Activated CD4-positive, alpha-beta T cell treated with anti-CD3 and anti-CD28 coated beads, Interleukin-2, Interleukin-6, amounts not matched to agents 100 ng/mL and 50 ng/mL, durations not matched to agents 16 hours and 8 hours (primary cell): ENCODE results near the gene LCE2D.
"Not testable (repeated sequence)": the region's sequence is repeated elsewhere in the genome, so short reads cannot be mapped to it uniquely, and the experiment has no call there.

Experiments used
- DNase-seq: peaks from one replicate; pipeline ENCODE4 v3.0.0-alpha.2; 2020

Gene LCE2D, protein sequence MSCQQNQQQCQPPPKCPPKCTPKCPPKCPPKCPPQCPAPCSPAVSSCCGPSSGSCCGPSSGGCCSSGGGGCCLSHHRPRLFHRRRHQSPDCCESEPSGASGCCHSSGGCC

DNA sequence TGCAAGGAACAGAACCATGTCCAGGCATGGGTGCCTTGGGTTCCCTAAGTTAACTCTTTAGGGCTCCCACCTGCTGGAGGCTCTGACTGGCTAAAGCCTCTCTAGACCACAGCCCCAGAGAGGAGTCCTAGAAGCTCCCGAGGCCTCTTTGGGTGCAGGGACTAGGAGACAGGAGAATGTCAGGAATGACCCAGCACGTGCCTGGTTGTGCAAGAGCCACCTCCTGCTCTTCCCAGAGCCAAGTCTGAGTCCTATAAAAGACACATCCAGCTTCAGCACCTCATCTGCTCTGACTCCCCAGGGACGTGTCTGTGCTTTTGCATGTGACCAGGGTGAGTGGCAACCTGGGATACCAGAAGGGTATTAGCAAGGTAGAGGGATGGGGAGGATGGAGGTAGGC is at the start of gene LCE2D:
TSS of gene LCE2D (plus strand) at position 283 of the 400 bp plus-strand sequence. CDS start 726 bp downstream, outside the sequence.
- no peak for DNase-seq

DNA sequence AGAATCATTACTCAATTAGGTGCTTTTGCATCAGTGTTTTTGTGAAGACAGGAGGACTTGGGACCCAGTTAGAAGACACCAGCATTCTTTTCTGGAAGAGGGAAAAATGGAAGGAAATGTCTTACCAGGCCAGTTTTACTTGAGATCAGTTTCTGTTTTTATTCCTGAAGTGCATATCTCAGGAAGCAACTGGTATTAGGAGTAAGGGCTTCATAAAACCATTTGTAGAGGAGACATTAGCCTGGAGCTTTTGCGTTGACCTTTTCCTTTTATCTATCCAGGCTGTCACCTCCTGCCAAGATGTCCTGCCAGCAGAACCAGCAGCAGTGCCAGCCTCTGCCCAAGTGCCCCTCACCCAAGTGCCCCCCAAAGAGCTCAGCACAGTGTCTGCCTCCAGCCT is 49.7 kb upstream of the LCE2D start, which contains the start of gene LCE3B:
TSS of gene LCE3B (plus strand) at position 301 of the 400 bp plus-strand sequence. CDS start at position 301, 0 bp downstream.
- no peak for DNase-seq

DNA sequence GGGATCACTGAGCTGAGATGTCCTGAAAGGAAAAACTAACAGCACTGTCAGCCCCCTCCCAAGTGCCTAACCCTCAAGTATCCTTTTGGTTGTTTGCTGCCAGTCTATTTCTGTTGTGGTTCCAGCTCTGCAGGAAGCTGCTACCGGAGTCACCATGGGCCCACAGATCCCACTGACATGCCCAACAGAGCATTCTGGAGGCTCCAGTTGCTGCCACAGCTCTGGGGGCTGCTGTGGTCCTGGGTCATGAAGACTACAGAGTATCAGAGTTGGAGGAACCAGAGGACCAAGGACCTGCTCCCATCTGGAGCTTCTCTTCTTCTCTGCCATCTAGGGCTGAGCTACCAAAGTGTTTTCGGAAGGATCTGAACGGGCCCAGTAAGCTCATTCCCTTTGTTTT is 41.2 kb upstream of the LCE2D start:
- DNase-seq, result no peak

DNA sequence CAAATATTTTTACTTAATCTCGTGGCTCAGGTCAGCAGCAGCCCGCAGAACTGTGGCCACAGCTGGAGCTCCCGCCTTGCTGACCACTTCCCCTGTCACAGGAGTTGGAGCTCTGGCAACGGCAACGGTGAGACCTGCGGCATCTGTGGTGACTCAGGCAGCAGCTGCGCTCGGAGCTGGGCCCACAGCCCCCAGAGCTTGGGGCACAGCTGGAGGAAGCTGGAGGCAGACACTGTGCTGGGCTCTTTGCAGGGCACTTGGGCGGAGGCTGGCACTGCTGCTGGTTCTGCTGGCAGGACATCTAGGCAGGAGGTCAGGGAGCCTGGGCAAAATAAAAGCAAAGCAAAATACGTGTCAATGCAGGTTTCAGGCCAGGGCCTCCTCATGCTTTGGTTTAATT is 40.4 kb upstream of the LCE2D start, which contains the start of gene LCE3A:
TSS of gene LCE3A (minus strand) at position 301 of the 400 bp plus-strand sequence. CDS start at position 301, 0 bp downstream.
- peak; percentile 44 for DNase-seq

DNA sequence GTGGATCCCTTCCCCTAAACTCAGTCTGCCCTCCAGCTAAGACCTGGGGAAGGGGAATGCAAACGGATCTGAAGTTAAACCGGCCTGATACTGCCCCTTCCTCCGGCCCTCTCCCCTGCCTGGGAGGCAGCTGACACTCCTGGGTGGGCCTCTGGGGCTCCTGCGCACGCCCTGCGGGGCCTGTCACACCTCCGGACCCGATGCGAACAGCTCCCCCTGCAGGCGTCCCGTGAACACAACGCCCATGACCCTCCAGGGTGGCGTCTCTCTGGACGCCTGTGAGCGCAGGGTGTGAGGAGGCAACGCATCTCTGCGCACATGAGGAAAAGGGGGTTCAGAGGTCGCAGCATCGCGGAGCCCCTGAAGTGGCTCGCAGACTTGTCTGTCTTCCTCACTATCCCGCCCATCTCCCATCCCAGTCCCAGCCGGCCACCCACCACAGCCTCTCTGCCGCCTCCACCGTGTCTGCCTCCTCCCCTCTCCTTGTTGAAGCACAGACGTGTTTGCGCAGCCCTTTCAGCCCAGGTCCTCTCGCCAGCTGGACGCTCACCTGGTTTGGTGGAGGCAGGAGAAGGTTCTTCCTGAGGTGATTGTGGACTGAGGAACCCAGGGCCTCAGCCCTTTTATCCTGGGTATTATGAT is 39.9 kb upstream of the LCE2D start:
- peak; percentile 58 for DNase-seq

DNA sequence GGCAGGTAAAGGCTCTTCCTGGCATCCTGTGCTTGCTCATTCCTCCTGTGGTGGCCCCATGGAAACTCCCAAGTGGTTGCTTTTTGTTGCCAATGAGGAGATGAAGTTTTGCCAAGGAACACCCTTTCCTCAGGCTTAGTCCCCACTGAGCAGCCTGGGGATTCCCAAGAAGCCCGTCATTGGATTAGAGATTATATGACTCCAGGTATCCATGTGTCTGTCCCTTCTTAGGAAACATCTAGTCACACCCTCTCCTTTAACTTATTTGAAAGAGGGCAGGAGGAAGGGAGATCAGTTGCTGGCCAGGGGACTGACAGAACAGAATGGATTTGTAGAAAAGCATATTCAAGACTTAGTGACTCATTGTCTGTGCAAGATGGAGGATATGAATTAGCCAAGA is 36.4 kb upstream of the LCE2D start:
- no peak for DNase-seq

DNA sequence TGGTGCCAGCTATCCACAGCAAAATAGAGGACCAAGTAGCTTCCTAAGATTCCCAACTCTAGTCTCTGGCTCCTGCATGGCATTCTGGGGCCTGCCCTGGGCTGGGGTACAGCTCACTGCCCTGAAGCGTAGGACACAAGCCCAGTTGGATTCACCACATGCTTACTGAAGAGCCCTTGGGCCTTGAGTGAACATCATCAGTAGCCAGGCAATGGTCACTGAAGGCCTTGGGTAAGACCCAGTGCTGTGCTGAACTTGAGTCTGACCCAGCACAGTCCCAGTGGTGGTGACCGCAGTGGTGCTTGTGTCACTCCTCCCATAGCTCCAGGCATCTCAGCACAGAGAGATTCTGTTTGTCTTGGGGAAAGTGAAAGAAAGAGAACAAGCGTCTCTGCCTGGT is 32.6 kb upstream of the LCE2D start:
- no peak for DNase-seq

DNA sequence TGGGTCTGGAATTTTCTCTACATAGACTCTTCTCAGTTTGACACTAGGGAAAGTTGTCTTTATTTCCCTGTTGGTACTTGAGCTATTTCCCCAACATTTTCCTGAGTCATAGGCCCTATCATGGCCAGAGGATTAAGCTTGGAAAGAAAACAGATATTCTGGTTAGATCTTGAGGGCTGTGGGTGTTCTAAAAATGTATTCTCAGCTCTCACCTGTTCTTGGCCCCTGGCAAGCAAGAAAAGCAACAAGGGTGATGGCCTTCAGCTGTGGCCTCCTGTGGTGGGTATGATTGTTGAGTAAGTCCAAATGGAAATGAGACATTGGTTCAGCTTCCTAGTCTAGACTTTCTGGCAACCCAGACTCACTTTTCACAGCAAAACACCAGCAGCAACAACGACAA is 22.8 kb upstream of the LCE2D start:
- no peak for DNase-seq

DNA sequence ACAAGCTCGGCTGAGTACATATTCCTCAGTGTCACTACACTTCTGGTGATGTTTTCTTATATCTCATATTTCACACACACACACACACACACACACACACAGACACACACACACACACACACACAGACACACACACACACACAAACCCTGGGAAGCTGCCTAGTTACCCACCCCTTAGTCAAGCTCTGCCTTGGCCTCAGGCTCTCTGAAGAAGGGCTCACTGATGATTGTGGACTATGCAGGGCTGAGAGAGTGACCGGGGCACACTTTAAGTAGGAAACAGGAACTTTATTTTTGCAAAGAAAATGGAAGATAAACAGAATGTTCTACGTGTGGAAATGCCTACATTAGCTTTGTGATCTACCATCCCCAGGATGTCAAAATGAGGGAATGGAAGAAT is 19.2 kb upstream of the LCE2D start:
- DNase-seq, result no peak

DNA sequence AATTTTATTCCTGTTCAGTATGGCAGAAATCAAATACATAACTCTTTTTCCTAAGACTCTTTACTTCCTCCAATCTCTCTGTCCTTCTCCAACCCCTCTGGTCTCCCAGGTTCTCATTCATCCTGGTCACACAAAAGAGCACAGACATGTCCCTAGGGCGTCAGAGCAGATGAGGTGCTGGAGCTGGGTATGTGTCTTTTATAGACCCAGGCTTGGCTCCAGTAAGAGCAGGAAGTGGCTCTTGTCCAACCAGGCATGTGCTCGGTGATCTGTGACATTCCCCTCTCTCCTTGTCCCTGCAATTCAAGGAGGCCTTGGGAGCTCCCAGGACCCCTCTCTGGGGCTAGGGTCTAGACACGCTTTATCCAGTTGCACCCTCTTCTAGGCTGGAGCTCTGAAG is 18.0 kb upstream of the LCE2D start:
- no peak for DNase-seq

DNA sequence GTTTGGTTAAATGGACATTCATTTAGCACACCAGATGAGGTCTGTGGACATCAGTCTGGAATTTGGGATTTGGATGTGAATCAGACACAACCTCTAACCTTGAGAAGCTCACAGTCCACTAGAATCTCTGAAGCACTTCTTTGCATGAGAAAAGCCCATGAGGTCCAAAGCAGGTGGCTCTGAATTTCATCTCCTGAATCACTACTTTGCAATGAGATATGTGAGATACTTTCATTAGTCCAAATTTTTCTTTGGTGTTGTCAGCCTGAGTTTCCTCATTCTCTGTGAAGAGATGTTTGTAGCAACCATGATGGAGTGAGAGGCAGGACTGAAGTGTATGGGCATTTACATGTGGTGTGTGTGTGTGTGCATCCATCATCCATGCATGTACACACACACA is 16.5 kb upstream of the LCE2D start:
- DNase-seq, result no peak

DNA sequence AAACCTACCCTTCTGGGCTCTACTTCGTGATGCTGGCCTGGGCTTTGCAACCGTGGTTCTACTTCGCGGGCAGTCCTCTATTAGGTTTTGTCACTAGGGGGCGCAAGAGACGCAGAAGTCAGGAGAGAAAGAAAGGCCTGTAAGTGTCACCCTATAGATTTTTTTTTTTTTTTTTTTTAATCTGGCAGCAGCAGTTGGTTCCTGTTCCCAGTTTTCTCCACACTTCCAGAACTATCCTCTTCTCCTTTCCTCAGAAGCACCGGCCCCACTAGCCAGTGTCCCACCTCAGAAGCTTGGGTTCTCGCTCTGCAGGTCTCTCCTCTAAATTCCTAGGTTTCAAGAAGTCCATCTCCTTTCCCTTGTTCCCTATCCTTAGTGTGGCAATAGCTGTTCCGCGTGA is 9.1 kb upstream of the LCE2D start:
- DNase-seq, result peak; percentile 83

DNA sequence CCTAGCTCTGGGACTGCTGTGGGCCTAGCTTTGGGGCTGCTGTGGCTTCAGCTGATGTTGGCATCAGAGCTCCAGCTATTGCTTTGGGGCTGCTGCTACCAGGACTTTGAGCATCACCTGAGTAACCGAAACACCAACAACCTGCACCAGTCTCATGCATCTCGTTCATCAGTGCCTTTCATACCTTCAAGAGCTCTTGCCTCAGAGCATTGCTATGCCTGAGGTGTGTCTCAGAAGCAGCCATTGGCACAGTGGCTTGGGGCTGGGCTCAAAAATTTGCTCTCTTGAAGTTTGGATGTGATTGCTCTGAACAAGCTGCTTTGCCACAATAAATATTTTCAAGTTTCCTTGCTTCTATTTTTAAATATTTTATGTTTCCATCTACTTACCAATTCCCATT is 6.7 kb upstream of the LCE2D start:
- DNase-seq, result no peak

DNA sequence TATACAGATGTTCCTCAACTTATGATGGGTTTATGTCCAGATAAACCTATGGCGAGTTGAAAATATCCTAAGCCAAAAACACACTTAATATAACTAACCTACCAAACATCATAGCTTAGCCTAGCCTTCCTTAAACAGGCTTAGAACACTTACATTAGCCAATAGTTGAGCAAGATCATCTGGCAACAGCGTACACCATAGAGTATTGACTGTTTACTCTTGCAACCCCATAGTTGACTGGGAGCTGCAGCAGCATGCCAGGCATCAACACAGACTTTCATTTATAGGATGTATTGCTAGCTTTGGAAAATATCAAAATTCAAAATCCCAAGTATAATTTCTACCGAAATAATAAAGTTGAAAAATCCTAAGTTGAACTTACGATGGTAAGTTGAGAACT is 5.5 kb upstream of the LCE2D start:
- DNase-seq, result no peak

DNA sequence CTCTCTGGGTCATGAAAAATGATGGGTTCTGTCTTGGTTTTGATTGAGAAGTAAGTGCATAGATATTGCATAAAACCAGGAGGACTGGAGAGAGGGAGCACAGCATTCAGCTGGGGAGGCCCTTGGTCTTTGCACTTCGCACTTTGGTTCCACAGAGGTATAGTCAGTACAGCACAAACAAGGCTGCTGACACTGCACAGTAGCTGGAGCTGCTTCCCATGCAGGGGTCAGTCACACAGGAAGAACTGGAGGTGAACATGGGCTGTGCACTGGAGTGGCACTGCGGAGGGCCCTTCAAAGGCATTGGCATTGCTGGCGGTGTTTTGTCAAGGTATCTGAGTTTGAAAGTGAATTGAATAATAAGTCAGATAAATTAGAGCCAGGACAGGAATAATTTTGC is 4.5 kb upstream of the LCE2D start:
- no peak for DNase-seq

DNA sequence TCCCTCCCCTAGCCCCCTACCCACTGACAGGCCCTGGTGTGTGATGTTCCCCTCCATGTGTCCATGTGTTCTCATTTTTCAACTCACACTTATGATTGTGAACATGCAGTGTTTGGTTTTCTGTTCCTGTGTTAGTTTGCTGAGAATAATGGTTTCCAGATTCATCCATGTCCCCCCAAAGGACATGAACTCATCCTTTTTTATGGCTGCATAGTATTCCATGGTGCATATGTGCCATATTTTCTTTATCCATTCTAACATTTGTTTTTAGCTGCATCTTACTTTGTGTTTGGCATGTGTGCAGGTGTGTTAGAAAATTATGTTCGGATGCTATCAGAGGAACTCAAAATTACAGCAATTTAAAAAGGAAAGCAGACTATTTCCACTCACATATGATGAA is 3.0 kb downstream of the LCE2D start:
- DNase-seq, result not testable (repeated sequence)

DNA sequence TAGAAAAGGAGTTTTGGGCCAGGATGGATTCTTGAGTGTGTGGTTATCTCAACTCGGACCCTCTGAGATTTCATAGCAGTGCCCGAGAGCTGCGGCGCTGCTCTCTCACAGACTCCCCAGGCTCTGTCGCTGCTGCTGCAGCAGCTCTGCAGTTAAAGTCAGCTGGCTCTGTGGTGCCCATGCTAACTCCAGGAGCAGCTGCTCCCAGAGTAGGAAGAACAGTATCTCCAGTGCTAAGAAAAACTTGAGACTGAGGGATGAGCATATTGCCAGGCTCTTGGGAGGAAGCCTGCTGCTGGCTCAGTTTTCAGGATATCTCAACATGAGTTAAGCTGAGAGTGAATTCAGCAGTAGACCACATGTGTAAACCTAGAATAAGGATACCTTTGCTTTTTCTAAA is 4.5 kb downstream of the LCE2D start:
- DNase-seq, result no peak

DNA sequence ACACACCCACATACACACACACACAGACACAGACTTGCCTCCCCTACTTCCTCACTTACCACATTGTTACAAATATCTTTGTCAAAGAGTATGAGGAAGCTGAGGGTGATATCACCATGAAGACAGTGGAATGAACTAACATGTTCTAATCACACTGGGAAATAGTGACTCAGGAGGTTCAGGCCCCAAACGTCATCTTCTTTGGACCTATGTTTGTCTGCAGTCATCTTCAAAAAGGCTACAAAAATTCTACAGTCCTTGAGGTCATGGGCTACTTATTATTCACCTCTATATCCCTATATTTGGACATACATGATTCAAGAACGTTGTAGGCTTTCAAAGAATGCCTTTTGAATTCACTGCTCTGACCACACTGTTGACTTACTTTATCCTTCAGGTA is 9.8 kb downstream of the LCE2D start:
- no peak for DNase-seq

DNA sequence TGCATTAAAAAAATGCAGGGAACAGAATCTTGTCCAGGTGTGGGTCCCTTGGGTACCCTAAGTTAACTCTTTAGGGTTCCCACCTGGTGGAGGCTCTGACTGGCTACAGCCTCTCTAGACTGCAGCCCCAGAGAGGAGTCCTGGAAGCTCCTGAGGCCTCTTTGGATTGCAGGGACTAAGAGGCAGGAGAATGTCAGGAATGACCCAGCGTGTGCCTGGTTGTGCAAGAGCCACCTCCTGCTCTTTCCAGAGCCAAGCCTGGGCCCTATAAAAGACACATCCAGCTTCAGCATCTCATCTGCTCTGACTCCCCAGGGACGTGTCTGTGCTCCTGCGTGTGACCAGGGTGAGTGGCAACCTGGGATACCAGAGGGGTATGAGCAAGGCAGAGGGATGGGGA is 11.8 kb downstream of the LCE2D start, which contains the start of gene LCE2C:
TSS of gene LCE2C (plus strand) at position 297 of the 400 bp plus-strand sequence. CDS start 737 bp downstream, outside the sequence.
- DNase-seq, result not testable (repeated sequence)

DNA sequence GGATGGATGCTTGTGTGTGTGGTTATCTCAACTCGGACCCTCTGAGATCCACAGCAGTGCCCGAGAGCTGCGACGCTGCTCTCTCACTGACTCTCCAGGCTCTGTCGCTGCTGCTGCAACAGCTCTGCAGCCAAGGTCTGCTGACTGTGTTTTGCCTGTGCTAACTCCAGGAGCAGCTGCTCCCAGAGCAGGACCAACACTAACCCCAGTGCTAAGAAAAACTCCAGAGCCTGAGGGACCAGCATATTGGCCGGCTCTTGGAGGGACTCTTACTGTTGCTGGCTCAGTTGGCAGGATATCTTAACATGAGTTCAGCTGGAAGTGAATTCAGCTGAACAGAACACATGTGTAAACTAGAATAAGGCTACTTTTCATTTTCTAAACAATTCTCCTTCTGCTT is 16.3 kb downstream of the LCE2D start:
- no peak for DNase-seq

DNA sequence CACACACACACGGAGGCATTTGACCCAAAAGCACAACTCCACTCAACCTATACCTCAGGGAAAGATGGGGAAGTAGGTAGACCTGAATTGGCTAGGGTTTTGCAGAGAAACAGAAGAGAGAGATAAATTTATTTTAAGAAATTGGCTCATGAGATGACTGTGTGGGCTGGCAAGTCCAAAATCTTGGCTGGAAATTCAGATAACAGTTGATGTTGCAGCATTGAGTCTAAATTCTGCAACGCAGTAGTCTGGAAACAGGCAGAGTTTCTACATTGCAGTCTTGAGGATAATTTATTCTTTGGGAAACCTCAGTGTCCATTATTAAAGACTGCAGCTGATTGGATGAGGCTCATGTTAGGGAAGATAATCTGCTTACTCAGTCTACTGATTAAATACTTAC is 18.4 kb downstream of the LCE2D start:
- no peak for DNase-seq

DNA sequence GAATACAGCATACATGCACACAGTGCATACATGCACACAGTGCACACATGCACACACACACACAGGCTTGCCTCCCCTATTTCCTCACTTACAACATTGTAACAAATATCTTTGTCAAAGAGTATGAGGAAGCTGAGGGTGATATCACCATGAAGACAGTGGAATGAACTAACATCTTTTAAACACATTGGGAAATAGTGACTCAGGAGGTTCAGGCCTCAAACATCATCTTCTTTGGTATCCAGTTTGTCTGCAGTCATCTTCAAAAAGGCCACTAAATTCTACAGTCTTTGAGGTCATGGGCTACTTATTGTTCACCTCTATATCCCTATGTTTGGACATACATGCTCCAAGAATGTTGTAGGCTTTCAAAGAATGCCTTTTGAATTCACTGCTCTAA is 20.7 kb downstream of the LCE2D start:
- DNase-seq, result no peak

DNA sequence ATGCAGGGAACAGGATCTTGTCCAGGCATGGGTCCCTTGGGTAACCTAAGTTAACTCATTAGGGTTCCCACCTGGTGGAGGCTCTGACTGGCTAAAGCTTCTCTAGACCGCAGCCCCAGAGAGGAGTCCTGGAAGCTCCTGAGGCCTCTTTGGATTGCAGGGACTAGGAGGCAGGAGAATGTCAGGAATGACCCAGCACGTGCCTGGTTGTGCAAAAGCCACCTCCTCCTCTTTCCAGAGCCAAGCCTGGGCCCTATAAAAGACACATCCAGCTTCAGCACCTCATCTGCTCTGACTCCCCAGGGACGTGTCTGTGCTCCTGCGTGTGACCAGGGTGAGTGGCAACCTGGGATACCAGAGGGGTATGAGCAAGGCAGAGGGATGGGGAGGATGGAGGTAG is 22.6 kb downstream of the LCE2D start, which contains the start of gene LCE2B:
TSS of gene LCE2B (plus strand) at position 301 of the 400 bp plus-strand sequence. CDS start 721 bp downstream, outside the sequence.
- DNase-seq, result not testable (repeated sequence)

DNA sequence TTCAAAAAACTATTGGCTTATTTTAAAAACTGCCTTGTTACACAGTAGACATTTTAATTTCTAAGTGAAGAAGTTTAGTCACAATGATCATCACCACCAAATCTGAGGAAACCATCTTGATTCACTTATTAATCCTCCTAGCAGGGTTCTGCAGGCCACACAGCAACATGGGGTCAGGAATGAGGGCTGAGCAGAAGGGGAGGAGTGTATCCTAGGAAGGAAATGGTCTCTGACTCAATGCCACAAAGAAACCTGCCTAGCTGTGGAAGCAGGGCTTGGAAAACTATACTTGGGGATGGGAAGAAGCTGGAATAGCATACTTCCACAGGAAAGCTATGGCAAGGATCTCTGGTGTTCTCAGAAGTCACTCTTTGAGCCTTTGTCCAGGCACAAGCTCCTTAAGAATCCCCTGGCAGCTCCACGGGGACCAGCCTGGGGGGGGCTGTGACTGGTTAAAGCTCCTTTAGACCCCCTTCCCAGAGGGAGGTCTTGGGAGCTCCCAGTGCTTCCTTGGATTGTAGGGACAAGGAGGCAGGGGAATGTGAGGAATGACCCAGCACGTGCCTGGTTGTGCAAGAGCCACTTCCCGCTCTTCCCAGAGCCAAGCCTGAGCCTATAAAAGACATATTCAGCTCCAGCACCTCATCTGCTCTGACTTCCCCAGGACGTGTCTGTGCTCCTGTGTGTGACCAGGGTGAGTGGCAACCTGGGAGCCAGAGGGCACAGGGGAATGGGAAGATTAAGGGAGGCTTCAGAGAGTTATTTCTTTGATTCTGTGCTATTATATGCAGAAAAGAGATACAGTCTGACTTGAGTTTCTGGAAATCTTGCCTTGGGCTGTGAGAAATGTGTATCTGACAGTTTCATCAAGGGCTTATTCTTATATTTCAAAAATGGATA is 34.8 kb downstream of the LCE2D start, which contains the start of gene LCE2A:
TSS of gene LCE2A (plus strand) at position 645 of the 900 bp plus-strand sequence. CDS start 557 bp downstream, outside the sequence.
- no peak for DNase-seq
